Muscle of leg (tissue), 11 donors: ENCODE data around the gene FCRL5. TPM values are rescaled to one million over a fixed set of nuclear protein-coding genes. Genes with fewer than 3 reads are reported as not detected.
"Not testable (repeated sequence)": the region's sequence is repeated elsewhere in the genome, so short reads cannot be mapped to it uniquely, and the experiment has no call there.

ENCODE experiments used
- DNase-seq: peaks from one replicate; pipeline ENCODE4 v3.0.0; 2013
- H3K27ac ChIP-seq: one replicate; pipeline ENCODE4 v1.5.1; 2013; ENCODE audit warnings: mild to moderate bottlenecking, low read length, control low read depth
- H3K27me3 ChIP-seq: one replicate; pipeline ENCODE4 v1.6.1; 2013; ENCODE audit warnings: low read length; ENCODE audit not compliant: control insufficient read depth, insufficient read depth
- H3K36me3 ChIP-seq: one replicate; pipeline ENCODE4 v1.6.1; 2013; ENCODE audit warnings: low read length; ENCODE audit not compliant: control insufficient read depth, insufficient read depth
- H3K4me1 ChIP-seq: one replicate; pipeline ENCODE4 v1.6.1; 2013; ENCODE audit warnings: low read length; ENCODE audit not compliant: control insufficient read depth, insufficient read depth
- H3K4me3 ChIP-seq: one replicate; pipeline ENCODE4 v1.5.1; 2013; ENCODE audit warnings: low read length, control low read depth
- H3K9me3 ChIP-seq: replicated peaks from 2 replicates; pipeline ENCODE4 v1.6.1; 2013; ENCODE audit warnings: low read depth, low read length; ENCODE audit not compliant: control insufficient read depth
- WGBS: methylation state at CpG from one replicate; pipeline ENCODE4 v1.1.5; 2013; ENCODE audit warnings: missing lambda C conversion rate; ENCODE audit not compliant: insufficient coverage; 5-methylcytosine and 5-hydroxymethylcytosine counted together
- polyA plus RNA-seq, 8 donors: library from polyadenylated mRNA; unstranded; fragments of 120-200 nt; gene quantifications; one replicate each; pipeline versions ENCODE4 v1.2.1 to v1.2.3, GENCODE V29; 2013; ENCODE audit warnings: inconsistent platforms in 1 of 8, low replicate concordance in 1 of 8; ENCODE audit not compliant: insufficient read length in 8 of 8, insufficient read depth in 1 of 8
- total RNA-seq: library from RNA; stranded (reverse); fragments of 120-200 nt; gene quantifications from one replicate; pipeline ENCODE4 v1.2.4, GENCODE V29; 2013

The FCRL5 gene
- total and polyA plus RNA-seq, 9 donors = 0.03 to 0.28 (median 0.08) TPM; not detected in 5

GRCh38 chr1:157490467-157491165, 61.7 kb downstream of the FCRL5 start:
- H3K4me1 ChIP-seq = no peaks in the 10 kb centered on the region
- H3K27me3 ChIP-seq = no peaks in the 10 kb centered on the region
- no peaks in the 10 kb centered on the region for H3K36me3 ChIP-seq
- no peak overlapping the region for H3K4me3 ChIP-seq
- peak; percentile 42 for DNase-seq
- H3K9me3 ChIP-seq = no peaks in the 10 kb centered on the region
- no peak overlapping the region for H3K27ac ChIP-seq
- 39% methylated on average over 9 of the region's 14 CpGs for WGBS

DNA sequence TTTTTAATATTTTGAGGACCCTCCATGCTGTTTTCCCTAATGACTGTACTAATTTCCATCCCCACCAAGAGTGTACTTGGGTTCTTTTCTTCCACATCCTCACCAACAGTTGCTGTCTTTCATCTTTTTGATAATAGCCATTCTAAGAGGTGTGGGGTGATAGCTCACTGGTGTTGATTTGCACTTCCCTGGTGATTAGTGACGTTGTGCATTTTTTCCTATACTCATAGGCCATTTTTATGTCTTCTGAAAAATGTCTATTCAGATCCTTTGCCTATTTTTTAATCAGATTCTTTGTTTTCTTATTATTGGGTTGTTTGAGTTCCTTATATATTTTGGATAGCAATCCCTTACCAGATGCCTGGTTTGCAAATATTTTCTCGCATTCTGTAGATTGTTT, 64.2 kb downstream of the FCRL5 start:
- no peak for DNase-seq
- Histone ChIP-seq H3K27me3 (no peaks in the 10 kb centered on the region), H3K36me3 (no peaks in the 10 kb centered on the region), H3K9me3 (no peaks in the 10 kb centered on the region), H3K27ac (no peak overlapping the region), H3K4me3 (no peak overlapping the region), H3K4me1 (no peaks in the 10 kb centered on the region)
- no CpG with 5 or more reads among the region's 2 CpGs for WGBS

- no peak for DNase-seq
- Histone ChIP-seq H3K4me3 (no peak overlapping the region), H3K9me3 (no peaks in the 10 kb centered on the region), H3K36me3 (no peaks in the 10 kb centered on the region), H3K27me3 (no peaks in the 10 kb centered on the region), H3K4me1 (no peaks in the 10 kb centered on the region), H3K27ac (no peak overlapping the region)
- WGBS = no CpG with 5 or more reads among the region's 1 CpG
Observed at GRCh38 chr1:157487504-157487903, 64.8 kb downstream of the FCRL5 start.

DNA sequence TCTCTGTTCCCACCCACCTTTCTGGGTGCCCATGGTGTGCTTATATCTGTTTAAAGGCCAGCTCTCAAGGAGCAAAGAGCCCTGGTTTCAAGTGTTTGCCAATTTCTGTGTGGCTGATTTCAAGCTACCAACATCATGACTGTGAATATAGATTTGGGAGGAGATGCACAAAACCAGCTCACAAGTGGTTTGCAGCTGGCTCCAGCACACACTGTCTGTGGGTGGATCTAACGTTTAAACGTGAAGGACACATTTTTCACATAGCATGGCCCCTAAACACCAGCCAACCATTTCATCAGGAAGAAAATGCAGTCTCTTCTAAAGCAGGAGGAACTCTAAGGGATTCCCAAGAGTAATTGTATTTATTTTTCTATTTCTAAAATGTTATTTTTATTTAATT, 65.2 kb downstream of the FCRL5 start:
- Histone ChIP-seq H3K4me3 (no peak overlapping the region), H3K4me1 (no peaks in the 10 kb centered on the region), H3K27ac (no peak overlapping the region), H3K9me3 (no peaks in the 10 kb centered on the region), H3K36me3 (no peaks in the 10 kb centered on the region), H3K27me3 (no peaks in the 10 kb centered on the region)
- WGBS = no CpG with 5 or more reads among the region's 2 CpGs
- DNase-seq = no peak

- not testable (repeated sequence) for H3K4me3 ChIP-seq, H3K36me3 ChIP-seq, H3K9me3 ChIP-seq, H3K27ac ChIP-seq, H3K4me1 ChIP-seq, H3K27me3 ChIP-seq, DNase-seq
- WGBS = 83% methylated on average over 2 of the region's 2 CpGs
Observed at GRCh38 chr1:157486400-157486799, 65.9 kb downstream of the FCRL5 start.

- DNase-seq = no peak
- H3K36me3 ChIP-seq = no peaks in the 10 kb centered on the region
- no peak overlapping the region for H3K4me3 ChIP-seq
- H3K27me3 ChIP-seq = no peaks in the 10 kb centered on the region
- H3K27ac ChIP-seq = no peak overlapping the region
- 85% methylated on average over 3 of the region's 3 CpGs for WGBS
- H3K4me1 ChIP-seq = no peaks in the 10 kb centered on the region
- H3K9me3 ChIP-seq = no peaks in the 10 kb centered on the region
Observed at GRCh38 chr1:157485793-157486192, 66.5 kb downstream of the FCRL5 start.

- no peaks in the 10 kb centered on the region for H3K27me3 ChIP-seq
- no peaks in the 10 kb centered on the region for H3K36me3 ChIP-seq
- no peak overlapping the region for H3K4me3 ChIP-seq
- H3K27ac ChIP-seq = no peak overlapping the region
- no peak for DNase-seq
- H3K4me1 ChIP-seq = no peaks in the 10 kb centered on the region
- H3K9me3 ChIP-seq = no peaks in the 10 kb centered on the region
Observed at GRCh38 chr1:157484573-157484972, 67.7 kb downstream of the FCRL5 start.

- DNase-seq = no peak
- 88% methylated on average over 2 of the region's 2 CpGs for WGBS
- Histone ChIP-seq H3K36me3 (no peaks in the 10 kb centered on the region), H3K4me3 (no peak overlapping the region), H3K4me1 (no peaks in the 10 kb centered on the region), H3K27me3 (no peaks in the 10 kb centered on the region), H3K9me3 (no peaks in the 10 kb centered on the region), H3K27ac (no peak overlapping the region)
Observed at GRCh38 chr1:157483635-157484034, 68.7 kb downstream of the FCRL5 start.

- no peak overlapping the region for H3K4me3 ChIP-seq
- H3K27me3 ChIP-seq = no peaks in the 10 kb centered on the region
- H3K4me1 ChIP-seq = no peaks in the 10 kb centered on the region
- H3K27ac ChIP-seq = no peak overlapping the region
- no peak for DNase-seq
- no peaks in the 10 kb centered on the region for H3K36me3 ChIP-seq
- no peaks in the 10 kb centered on the region for H3K9me3 ChIP-seq
- 43% methylated on average over 1 of the region's 2 CpGs for WGBS
Observed at GRCh38 chr1:157482717-157483116, 69.6 kb downstream of the FCRL5 start.

DNA sequence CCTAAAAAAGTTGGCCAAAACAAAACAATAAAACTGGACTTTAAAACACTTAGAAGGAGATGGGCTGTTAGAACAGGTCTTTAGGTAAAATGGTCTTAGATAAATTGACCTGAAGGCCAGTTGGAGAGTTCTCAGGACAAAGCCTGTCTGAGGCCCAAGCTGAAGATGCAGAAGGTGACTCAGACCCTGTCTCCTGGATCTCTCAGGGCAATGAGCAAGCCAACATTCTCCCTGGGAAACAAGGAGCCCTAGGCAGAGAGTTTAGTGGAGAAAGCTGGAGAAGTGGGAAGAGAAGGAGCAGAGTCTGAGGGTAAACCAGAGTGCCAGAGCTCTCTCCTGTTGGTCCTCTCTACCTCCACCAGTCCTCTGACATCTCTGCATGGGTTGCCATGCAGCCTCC, 70.1 kb downstream of the FCRL5 start:
- Histone ChIP-seq H3K4me1 (no peaks in the 10 kb centered on the region), H3K27ac (no peak overlapping the region), H3K9me3 (no peaks in the 10 kb centered on the region), H3K4me3 (no peak overlapping the region), H3K36me3 (no peaks in the 10 kb centered on the region), H3K27me3 (no peaks in the 10 kb centered on the region)
- no peak for DNase-seq

- no peak for DNase-seq
- Histone ChIP-seq H3K27me3 (no peaks in the 10 kb centered on the region), H3K36me3 (no peaks in the 10 kb centered on the region), H3K4me1 (no peaks in the 10 kb centered on the region), H3K9me3 (peaks cover 13% of the 10 kb centered on the region), H3K4me3 (no peak overlapping the region), H3K27ac (no peak overlapping the region)
Observed at GRCh38 chr1:157478030-157478429, 74.3 kb downstream of the FCRL5 start.
